Psoas muscle (tissue), 8 donors: ENCODE data around the gene ICE1. TPM values are rescaled to one million over a fixed set of nuclear protein-coding genes. Genes with fewer than 3 reads are reported as not detected.
"Not testable (repeated sequence)": the region's sequence is repeated elsewhere in the genome, so short reads cannot be mapped to it uniquely, and the experiment has no call there.

ENCODE experiments used
- ATAC-seq, 4 donors: fragments of 200-7000 bp; cut with Tn5 transposase; one replicate each; pipeline ENCODE4 v1.9.1; 2020; ENCODE audit warnings: moderate library complexity in 3 of 4, mild to moderate bottlenecking in 2 of 4
- DNase-seq, 2 donors: peaks; one replicate each; pipeline ENCODE4 v3.0.0-alpha.2; 2020
- H3K27ac ChIP-seq: fragments of 200-600 bp; one replicate; pipeline ENCODE4 v1.8.0; 2022
- H3K27me3 ChIP-seq, 3 donors: fragments of 200-600 bp in 1 of 3; one replicate each; pipeline versions ENCODE4 v1.6.1 to v1.8.0; 2013 to 2022; ENCODE audit warnings: low read length in 2 of 3, mild to moderate bottlenecking in 2 of 3, moderate library complexity in 1 of 3; ENCODE audit not compliant: insufficient read depth in 3 of 3
- H3K36me3 ChIP-seq, 2 donors: fragments of 200-600 bp in 1 of 2; one replicate each; pipeline versions ENCODE4 v1.6.1 to v1.8.0; 2013 to 2022; ENCODE audit warnings: low read depth in 1 of 2, mild to moderate bottlenecking in 1 of 2, moderate library complexity in 1 of 2; ENCODE audit not compliant: insufficient read depth in 1 of 2
- H3K4me1 ChIP-seq: fragments of 200-600 bp; one replicate; pipeline ENCODE4 v1.8.0; 2022
- H3K4me3 ChIP-seq: fragments of 200-600 bp; one replicate; pipeline ENCODE4 v1.8.0; 2022; ENCODE audit warnings: mild to moderate bottlenecking
- H3K9me3 ChIP-seq: fragments of 200-600 bp; one replicate; pipeline ENCODE4 v1.8.0; 2022
- WGBS, 3 donors: extraction: QIAGEN DNeasy Blood & Tissue Kit; methylation state at CpG; one replicate each; pipeline versions ENCODE4 v1.1.6 to v1.1.7; 2013; 5-methylcytosine and 5-hydroxymethylcytosine counted together
- intact Hi-C, 2 donors: fragments of 100-400 bp; cut with DNase I; formaldehyde crosslinking; loops; one replicate each; pipeline versions ENCODE4 v1.11.0 to v1.14.2; 2022
- polyA plus RNA-seq, 3 donors: library from polyadenylated mRNA; stranded (reverse); fragments of 200-250 nt; gene quantifications; one replicate each; pipeline ENCODE4 v1.2.3, GENCODE V29; 2013
- total RNA-seq, 4 donors: library from RNA; stranded (reverse); fragmentation: NEBNext Ultra II Directional in 2 of 4; extraction: Animal tissue kit (Norgen Biotek cat#: 25700) in 2 of 4; gene quantifications; one replicate each; pipeline versions ENCODE4 v1.2.1 to v1.2.4, GENCODE V29; 2021 to 2023
- TF ChIP-seq, protein P1 (sequence below): fragments of 200-600 bp; IDR thresholded peaks from one replicate; pipeline ENCODE4 v1.8.0; 2022; ENCODE audit warnings: antibody characterized with exemption
- donor health status: healthy with polysubstance abuse.
- donor health status: DM: no; HTN: no; CAD: no; lungs with moderate emphysema.
- donor health status: Bipolar disorder and iron deficiency.
- donor health status: healthy.
- donor health status: DM: yes; HTN: yes; CAD: no.
- donor health status: DM: no; HTN: no; CAD: no.
- donor health status: DM: no; HTN: no; CAD: no.
- donor health status: DM: yes; HTN: yes; CAD: no.

The ICE1 gene
- total and polyA plus RNA-seq, 7 donors, result 9.9 to 33.6 (median 26.4) TPM

DNA sequence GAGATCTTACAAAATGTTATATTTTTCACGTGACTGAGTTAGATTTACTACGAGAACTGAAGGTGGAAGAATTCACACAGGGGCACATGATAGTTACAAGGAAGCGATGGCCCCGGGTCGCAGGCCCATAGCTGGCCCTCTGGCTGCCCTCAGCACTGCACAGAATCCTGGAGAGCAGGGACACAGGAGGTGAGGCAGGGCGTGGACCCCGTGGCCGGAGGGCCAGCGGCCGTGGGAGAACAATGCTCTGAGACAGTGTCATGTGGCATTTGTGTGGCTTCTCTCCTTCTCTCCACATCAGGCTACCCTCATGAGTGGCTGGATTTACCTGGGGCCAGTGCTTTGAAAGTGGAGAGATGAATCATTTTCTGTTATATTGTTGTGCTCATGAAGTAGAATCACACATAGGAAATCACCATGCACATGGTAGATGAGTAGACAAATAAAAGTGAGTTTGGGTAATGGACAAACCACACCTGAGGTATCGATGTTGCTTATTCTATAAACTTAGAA, 89.5 kb downstream of the ICE1 start:
- no peaks in the 10 kb centered on the region for H3K36me3 ChIP-seq
- H3K27ac ChIP-seq, result no peak overlapping the region
- DNase-seq (no peak), ATAC-seq (no peak)
- H3K4me3 ChIP-seq, result no peak overlapping the region
- intact Hi-C loops, result no loop called here
- TF ChIP-seq, protein P1, sequence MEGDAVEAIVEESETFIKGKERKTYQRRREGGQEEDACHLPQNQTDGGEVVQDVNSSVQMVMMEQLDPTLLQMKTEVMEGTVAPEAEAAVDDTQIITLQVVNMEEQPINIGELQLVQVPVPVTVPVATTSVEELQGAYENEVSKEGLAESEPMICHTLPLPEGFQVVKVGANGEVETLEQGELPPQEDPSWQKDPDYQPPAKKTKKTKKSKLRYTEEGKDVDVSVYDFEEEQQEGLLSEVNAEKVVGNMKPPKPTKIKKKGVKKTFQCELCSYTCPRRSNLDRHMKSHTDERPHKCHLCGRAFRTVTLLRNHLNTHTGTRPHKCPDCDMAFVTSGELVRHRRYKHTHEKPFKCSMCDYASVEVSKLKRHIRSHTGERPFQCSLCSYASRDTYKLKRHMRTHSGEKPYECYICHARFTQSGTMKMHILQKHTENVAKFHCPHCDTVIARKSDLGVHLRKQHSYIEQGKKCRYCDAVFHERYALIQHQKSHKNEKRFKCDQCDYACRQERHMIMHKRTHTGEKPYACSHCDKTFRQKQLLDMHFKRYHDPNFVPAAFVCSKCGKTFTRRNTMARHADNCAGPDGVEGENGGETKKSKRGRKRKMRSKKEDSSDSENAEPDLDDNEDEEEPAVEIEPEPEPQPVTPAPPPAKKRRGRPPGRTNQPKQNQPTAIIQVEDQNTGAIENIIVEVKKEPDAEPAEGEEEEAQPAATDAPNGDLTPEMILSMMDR, result no peak
- H3K4me1 ChIP-seq, result no peaks in the 10 kb centered on the region
- no peaks in the 10 kb centered on the region for H3K27me3 ChIP-seq
- no peaks in the 10 kb centered on the region for H3K9me3 ChIP-seq
- 73 to 83% (median 81%) methylated on average over 11 of the region's 11 CpGs for WGBS, 3 donors

DNA sequence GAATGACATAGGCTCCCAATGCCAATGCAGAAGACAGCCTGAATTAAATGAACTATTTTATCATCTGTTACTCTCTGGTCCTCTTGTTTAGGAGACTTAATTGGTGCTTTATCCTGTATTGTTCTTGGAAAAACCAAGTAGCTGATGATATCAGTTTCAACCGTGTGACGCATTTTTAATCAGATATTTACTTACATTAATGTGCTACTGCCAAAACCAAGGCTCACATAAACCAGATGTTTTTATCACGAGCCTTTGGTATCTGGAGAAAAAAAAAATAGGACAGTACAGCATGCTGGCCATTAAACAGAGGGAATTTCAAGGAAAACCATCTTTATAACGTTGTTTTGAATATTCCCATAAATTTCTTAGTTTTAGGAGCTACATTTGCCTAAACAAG, 90.1 kb downstream of the ICE1 start:
- H3K27ac ChIP-seq, result no peak overlapping the region
- no peak overlapping the region for H3K4me3 ChIP-seq
- TF ChIP-seq, protein P1, result no peak
- H3K36me3 ChIP-seq, result no peaks in the 10 kb centered on the region
- H3K27me3 ChIP-seq, result no peaks in the 10 kb centered on the region
- ATAC-seq, result no peak
- no peaks in the 10 kb centered on the region for H3K4me1 ChIP-seq
- intact Hi-C loops, result no loop called here
- H3K9me3 ChIP-seq, result no peaks in the 10 kb centered on the region
- 41 to 46% (median 44%) methylated on average over 4 of the region's 4 CpGs for whole genome bisulfite sequencing, 3 donors
- DNase-seq, result no peak

DNA sequence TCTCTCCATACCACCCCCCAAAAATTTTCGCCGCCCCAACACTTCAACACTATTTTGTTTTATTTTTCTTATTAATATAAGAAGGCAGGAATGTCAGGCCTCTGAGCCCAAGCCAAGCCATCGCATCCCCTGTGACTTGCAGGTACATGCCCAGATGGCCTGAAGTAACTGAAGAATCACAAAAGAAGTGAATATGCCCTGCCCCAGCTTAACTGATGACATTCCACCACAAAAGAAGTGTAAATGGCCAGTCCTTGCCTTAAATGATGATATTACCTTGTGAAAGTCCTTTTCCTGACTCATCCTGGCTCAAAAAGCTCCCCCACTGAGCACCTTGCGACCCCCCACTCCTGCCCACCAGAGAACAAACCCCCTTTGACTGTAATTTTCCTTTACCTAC, 98.1 kb downstream of the ICE1 start:
- H3K9me3 ChIP-seq, H3K4me3 ChIP-seq, ATAC-seq, H3K4me1 ChIP-seq, intact Hi-C loops, DNase-seq, H3K27ac ChIP-seq, H3K36me3 ChIP-seq, H3K27me3 ChIP-seq: not testable (repeated sequence)
- 78 to 82% (median 79%) methylated on average over 2 of the region's 4 CpGs for WGBS, 3 donors

DNA sequence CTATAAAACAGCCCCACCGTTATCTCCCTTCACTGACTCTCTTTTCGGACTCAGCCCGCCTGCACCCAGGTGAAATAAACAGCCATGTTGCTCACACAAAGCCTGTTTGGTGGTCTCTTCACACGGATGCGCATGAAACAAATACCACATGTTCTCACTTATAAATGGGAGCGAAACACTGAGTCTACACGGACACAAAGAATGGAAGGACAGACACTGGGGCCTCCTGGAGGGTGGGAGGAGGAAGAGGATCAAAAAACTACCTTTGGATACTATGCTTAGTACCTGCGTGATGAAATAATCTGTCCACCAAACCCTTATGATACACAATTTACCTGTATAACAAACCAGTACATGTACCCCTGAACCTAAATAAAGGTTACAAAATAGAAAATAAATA, 98.6 kb downstream of the ICE1 start:
- Histone ChIP-seq H3K4me1 (no peaks in the 10 kb centered on the region), H3K36me3 (no peaks in the 10 kb centered on the region), H3K9me3 (no peaks in the 10 kb centered on the region), H3K27me3 (no peaks in the 10 kb centered on the region), H3K4me3 (no peak overlapping the region), H3K27ac (no peak overlapping the region)
- ATAC-seq, result no peak
- intact Hi-C loops, result no loop called here
- TF ChIP-seq, protein P1, result no peak
- DNase-seq, result no peak
- 63 to 74% (median 71%) methylated on average over 5 to 7 of the region's 8 CpGs for WGBS, 3 donors

DNA sequence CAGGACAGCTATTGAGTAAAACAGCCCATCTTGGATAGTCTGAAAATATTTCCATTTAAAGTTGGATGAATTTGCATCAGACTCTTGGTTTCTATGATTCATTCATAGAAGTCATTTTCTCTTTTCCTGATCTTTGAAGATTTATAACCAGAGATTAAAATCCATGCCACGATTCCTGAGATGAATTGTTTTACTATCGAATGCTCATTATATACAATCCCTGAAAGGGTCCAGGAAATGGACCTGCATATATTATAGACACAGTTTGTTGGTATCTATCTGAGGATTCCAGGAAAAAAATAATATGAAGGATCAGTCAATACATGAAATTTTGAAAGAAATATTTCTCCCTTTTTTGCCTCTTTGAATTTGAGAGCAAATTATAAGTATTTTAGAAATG, 99.0 kb downstream of the ICE1 start:
- no peak overlapping the region for H3K27ac ChIP-seq
- H3K9me3 ChIP-seq, result no peaks in the 10 kb centered on the region
- no peak for DNase-seq
- ATAC-seq, result no peak
- no peak overlapping the region for H3K4me3 ChIP-seq
- no peaks in the 10 kb centered on the region for H3K36me3 ChIP-seq
- H3K27me3 ChIP-seq, result no peaks in the 10 kb centered on the region
- WGBS, 3 donors, result 74 to 90% (median 87%) methylated on average over 2 of the region's 2 CpGs
- no peaks in the 10 kb centered on the region for H3K4me1 ChIP-seq
- intact Hi-C loops, result no loop called here
- TF ChIP-seq, protein P1, result no peak
